Glutamatergic neuron (in vitro differentiated cells): ENCODE results near the gene PLK2. TPM values are rescaled to one million over a fixed set of nuclear protein-coding genes. Genes with fewer than 3 reads are reported as not detected.

Experiments used
- DNase-seq: peaks from one replicate; pipeline ENCODE4 v3.0.0; 2022
- H3K27ac Mint-ChIP-seq: one replicate; pipeline ENCODE4 v1.8.0; 2020; ENCODE audit warnings: mild to moderate bottlenecking, mixed read lengths, inconsistent platforms; ENCODE audit not compliant: unreplicated experiment
- H3K27me3 Mint-ChIP-seq: one replicate; pipeline ENCODE4 v1.8.0; 2020; ENCODE audit warnings: mild to moderate bottlenecking, moderate library complexity, mixed read lengths, inconsistent platforms; ENCODE audit not compliant: unreplicated experiment
- H3K36me3 Mint-ChIP-seq: one replicate; pipeline ENCODE4 v1.8.0; 2020; ENCODE audit warnings: mild to moderate bottlenecking, mixed read lengths, inconsistent platforms; ENCODE audit not compliant: unreplicated experiment
- H3K4me1 Mint-ChIP-seq: one replicate; pipeline ENCODE4 v1.8.0; 2020; ENCODE audit warnings: mild to moderate bottlenecking, low read depth, mixed read lengths, inconsistent platforms; ENCODE audit not compliant: unreplicated experiment
- H3K4me3 Mint-ChIP-seq: one replicate; pipeline ENCODE4 v1.8.0; 2020; ENCODE audit warnings: mild to moderate bottlenecking, mixed read lengths, inconsistent platforms; ENCODE audit not compliant: unreplicated experiment
- H3K9me3 Mint-ChIP-seq: one replicate; pipeline ENCODE4 v1.8.0; 2020; ENCODE audit warnings: mild to moderate bottlenecking, moderate library complexity, mixed read lengths, inconsistent platforms; ENCODE audit not compliant: unreplicated experiment
- total RNA-seq: library from RNA; stranded (reverse); fragmentation: NEBNext Ultra II Directional; extraction: Animal tissue kit (Norgen Biotek cat#: 25700); gene quantifications from one replicate; pipeline ENCODE4 v1.2.1, GENCODE V29; 2021; ENCODE audit not compliant: unreplicated experiment
- TF ChIP-seq, protein P1 (sequence below): fragments of 200-600 bp; sonication (generic); IDR thresholded peaks from one replicate; pipeline ENCODE4 v1.5.0; 2021; ENCODE audit not compliant: partially characterized antibody, unreplicated experiment

The PLK2 gene
- total RNA-seq, 1 donor from 2014 or later, result 7.8 TPM

DNA sequence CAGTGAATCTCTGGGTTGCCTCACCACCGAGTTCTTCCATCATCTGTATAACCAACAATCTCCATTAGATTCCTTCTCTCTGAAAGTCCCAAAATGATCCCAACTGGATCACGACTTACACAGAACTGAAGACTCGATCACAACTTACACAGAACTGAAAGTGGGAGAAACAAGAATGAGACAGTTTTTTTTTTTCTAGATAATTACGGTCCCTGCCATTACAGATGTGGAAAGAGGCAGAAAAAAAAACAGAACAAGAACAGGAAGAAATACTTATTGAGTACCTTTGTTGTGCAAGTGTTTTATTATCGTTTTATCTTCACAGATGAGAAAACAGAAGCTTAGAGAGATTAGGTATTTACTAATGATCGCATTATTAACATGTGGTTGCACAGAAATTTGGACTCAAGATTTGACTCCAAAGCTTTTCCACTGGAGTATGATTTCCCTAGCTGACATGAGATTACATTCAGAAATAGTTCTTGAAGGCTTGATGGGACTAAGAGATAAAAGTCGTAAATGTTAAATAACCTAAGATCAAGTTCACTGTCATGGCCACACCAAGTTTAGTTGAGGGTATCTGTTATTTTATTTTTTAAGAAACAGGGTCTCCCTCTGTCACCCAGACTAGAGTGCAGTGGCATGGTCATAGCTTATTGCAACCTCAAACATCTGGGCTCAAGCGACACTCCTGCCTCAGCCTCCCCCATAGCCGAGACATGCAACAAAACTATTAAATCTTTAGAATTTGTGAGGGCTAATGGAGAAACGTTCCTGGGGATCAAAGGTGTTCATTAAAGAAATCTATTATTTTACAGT is 8.9 kb downstream of the PLK2 start:
- TF ChIP-seq, protein P1, sequence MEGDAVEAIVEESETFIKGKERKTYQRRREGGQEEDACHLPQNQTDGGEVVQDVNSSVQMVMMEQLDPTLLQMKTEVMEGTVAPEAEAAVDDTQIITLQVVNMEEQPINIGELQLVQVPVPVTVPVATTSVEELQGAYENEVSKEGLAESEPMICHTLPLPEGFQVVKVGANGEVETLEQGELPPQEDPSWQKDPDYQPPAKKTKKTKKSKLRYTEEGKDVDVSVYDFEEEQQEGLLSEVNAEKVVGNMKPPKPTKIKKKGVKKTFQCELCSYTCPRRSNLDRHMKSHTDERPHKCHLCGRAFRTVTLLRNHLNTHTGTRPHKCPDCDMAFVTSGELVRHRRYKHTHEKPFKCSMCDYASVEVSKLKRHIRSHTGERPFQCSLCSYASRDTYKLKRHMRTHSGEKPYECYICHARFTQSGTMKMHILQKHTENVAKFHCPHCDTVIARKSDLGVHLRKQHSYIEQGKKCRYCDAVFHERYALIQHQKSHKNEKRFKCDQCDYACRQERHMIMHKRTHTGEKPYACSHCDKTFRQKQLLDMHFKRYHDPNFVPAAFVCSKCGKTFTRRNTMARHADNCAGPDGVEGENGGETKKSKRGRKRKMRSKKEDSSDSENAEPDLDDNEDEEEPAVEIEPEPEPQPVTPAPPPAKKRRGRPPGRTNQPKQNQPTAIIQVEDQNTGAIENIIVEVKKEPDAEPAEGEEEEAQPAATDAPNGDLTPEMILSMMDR, result no peak
- no peak overlapping the region for H3K27ac Mint-ChIP-seq
- DNase-seq, result no peak
- no peaks in the 10 kb centered on the region for H3K9me3 Mint-ChIP-seq
- no peaks in the 10 kb centered on the region for H3K4me1 Mint-ChIP-seq
- H3K36me3 Mint-ChIP-seq, result peaks cover 3% of the 10 kb centered on the region
- peaks cover 2% of the 10 kb centered on the region for H3K27me3 Mint-ChIP-seq
- H3K4me3 Mint-ChIP-seq, result no peak overlapping the region

DNA sequence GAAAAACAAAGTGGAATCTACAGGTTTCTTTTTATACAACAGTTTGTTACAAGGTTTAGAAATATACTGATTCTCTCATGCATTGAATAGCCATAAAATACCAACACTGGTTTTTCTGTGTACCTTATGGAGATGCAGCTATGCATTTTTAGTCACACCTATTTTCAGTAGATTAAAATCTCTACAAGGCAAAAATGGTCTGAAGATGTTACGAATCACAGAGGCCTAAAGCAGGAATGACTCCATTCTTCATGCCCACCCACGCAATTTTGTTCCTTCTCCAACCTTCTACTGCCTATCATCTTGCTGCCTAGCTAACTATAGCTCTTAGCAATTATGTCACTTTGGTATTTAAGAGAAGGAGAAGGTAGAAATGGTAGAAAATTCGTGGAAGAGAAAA is 9.9 kb downstream of the PLK2 start:
- no peak overlapping the region for H3K4me3 Mint-ChIP-seq
- no peaks in the 10 kb centered on the region for H3K4me1 Mint-ChIP-seq
- H3K9me3 Mint-ChIP-seq, result no peaks in the 10 kb centered on the region
- H3K36me3 Mint-ChIP-seq, result peaks cover 3% of the 10 kb centered on the region
- H3K27ac Mint-ChIP-seq, result no peak overlapping the region
- H3K27me3 Mint-ChIP-seq, result peaks cover 2% of the 10 kb centered on the region
- no peak for DNase-seq
- TF ChIP-seq, protein P1, result no peak

DNA sequence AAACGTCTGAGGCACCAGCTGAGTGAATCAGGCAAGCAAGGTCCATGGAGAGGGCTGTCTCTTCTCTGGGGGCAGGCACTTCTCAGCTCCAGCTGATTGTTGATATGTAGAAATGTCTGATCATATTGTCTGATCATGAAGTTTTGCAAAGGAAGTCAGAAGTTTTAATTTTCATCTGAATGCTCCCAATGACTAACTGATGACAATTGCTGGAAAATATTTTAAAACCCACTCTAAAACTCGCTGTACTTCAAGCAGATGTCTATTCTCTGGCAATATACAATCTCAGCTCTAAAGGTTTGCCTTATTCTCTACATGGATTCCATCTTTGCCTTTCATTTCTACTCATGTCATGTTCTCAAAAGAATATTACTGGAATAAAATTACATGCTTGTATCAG is 12.7 kb downstream of the PLK2 start:
- peaks cover 3% of the 10 kb centered on the region for H3K36me3 Mint-ChIP-seq
- peaks cover 2% of the 10 kb centered on the region for H3K27me3 Mint-ChIP-seq
- TF ChIP-seq, protein P1, result no peak
- no peaks in the 10 kb centered on the region for H3K4me1 Mint-ChIP-seq
- no peak overlapping the region for H3K4me3 Mint-ChIP-seq
- H3K27ac Mint-ChIP-seq, result no peak overlapping the region
- DNase-seq, result no peak
- no peaks in the 10 kb centered on the region for H3K9me3 Mint-ChIP-seq

DNA sequence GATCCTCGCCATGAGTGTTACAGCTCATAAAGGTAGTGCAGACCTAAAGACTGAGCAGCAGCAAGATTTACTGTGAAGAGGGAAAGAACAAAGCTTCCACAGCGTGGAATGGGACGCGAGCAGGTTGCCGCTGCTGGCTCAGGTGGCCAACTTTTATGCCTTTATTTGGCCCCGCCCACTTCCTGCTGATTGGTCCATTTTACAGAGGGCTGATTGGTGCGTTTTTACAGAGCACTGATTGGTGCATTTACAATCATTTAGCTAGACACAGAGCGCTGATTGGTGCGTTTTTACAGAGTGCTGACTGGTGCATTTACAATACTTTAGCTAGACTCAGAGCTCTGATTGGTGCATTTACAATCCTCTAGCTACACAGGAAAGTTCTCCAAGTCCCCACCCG is 13.9 kb downstream of the PLK2 start:
- H3K27me3 Mint-ChIP-seq, result peaks cover 2% of the 10 kb centered on the region
- no peak overlapping the region for H3K27ac Mint-ChIP-seq
- peaks cover 3% of the 10 kb centered on the region for H3K36me3 Mint-ChIP-seq
- no peaks in the 10 kb centered on the region for H3K4me1 Mint-ChIP-seq
- DNase-seq, result no peak
- no peaks in the 10 kb centered on the region for H3K9me3 Mint-ChIP-seq
- no peak overlapping the region for H3K4me3 Mint-ChIP-seq
- TF ChIP-seq, protein P1, result no peak

DNA sequence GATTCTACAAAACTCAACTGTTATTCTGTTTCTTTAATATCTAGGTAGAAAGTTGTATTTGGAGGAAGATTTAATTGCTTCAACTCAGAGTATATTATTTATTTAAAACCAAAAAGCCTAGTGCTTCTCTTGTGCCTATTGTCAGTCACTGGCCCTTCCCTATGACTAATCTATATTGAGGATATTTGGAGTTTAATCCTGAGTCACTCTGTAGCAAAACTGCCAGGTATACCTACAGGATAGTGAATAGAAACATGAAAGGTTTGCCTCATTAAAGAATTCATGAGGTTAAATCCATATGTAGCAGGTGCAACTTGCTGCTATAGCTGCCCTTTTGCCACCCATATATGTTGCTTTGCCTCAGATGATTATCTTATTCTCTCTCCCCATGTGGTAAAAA is 15.1 kb downstream of the PLK2 start:
- Mint-ChIP-seq H3K27ac (no peak overlapping the region), H3K36me3 (peaks cover 3% of the 10 kb centered on the region), H3K27me3 (peaks cover 2% of the 10 kb centered on the region), H3K4me1 (no peaks in the 10 kb centered on the region), H3K9me3 (no peaks in the 10 kb centered on the region), H3K4me3 (no peak overlapping the region)
- DNase-seq, result no peak
- TF ChIP-seq, protein P1, result no peak
